Activated CD4-positive, alpha-beta T cell treated with anti-CD3 and anti-CD28 coated beads for 24 hours (primary cell): ENCODE measurements around the gene CYP8B1.

Experiments
- DNase-seq, 2 donors: peaks; one replicate each; pipeline ENCODE4 v3.0.0-alpha.2; 2020; ENCODE audit warnings: low read depth in 2 of 2

Gene CYP8B1

GRCh38 chr3:42827654-42828053 lies 48.0 kb downstream of the CYP8B1 start:
- no peak for DNase-seq

- DNase-seq: no peak
These were observed 48.7 kb downstream of the CYP8B1 start for GRCh38 chr3:42827023-42827422.

- DNase-seq: no peak
These were observed 49.5 kb downstream of the CYP8B1 start for GRCh38 chr3:42826141-42826540.

- DNase-seq: no peak
These were observed 52.3 kb downstream of the CYP8B1 start for GRCh38 chr3:42823351-42823750.

- no peak for DNase-seq
These were observed 52.9 kb downstream of the CYP8B1 start for GRCh38 chr3:42822828-42823227.
